ENCODE data around the gene POGZ.
"Not testable (repeated sequence)": the region's sequence is repeated elsewhere in the genome, so short reads cannot be mapped to it uniquely, and the experiment has no call there.

The POGZ gene

GRCh38 chr1:151443846-151444782 lies 15.2 kb downstream of the POGZ start:
- DNase-seq (ENCODE audit: low read depth) = peak; percentile 80
- no peak overlapping the region for H3K4me3 ChIP-seq (ENCODE audit: low read length)
- peak; percentile 91 for TF ChIP-seq CTCF (conservative IDR thresholded peaks at IDR 0.05; ENCODE audit: low read length)

GRCh38 chr1:151437396-151437795 lies 21.9 kb downstream of the POGZ start:
- not testable (repeated sequence) for H3K4me3 ChIP-seq (ENCODE audit: low read length); DNase-seq (ENCODE audit: low read depth)

GRCh38 chr1:151436985-151437384 lies 22.3 kb downstream of the POGZ start:
- no peak for TF ChIP-seq CTCF (conservative IDR thresholded peaks at IDR 0.05; ENCODE audit: low read length)
- DNase-seq (ENCODE audit: low read depth) = no peak
- H3K4me3 ChIP-seq (ENCODE audit: low read length) = no peak overlapping the region

GRCh38 chr1:151435174-151435573 lies 24.1 kb downstream of the POGZ start:
- TF ChIP-seq CTCF (conservative IDR thresholded peaks at IDR 0.05; ENCODE audit: low read length) = no peak
- peak; percentile 13 for DNase-seq (ENCODE audit: low read depth)
- no peak overlapping the region for H3K4me3 ChIP-seq (ENCODE audit: low read length)

- not testable (repeated sequence) for H3K4me3 ChIP-seq (ENCODE audit: low read length); DNase-seq (ENCODE audit: low read depth)
Observed at GRCh38 chr1:151433827-151434226, 25.5 kb downstream of the POGZ start.

GRCh38 chr1:151428068-151428467 lies 31.2 kb downstream of the POGZ start:
- H3K4me3 ChIP-seq (ENCODE audit: low read length) = no peak overlapping the region
- TF ChIP-seq CTCF (conservative IDR thresholded peaks at IDR 0.05; ENCODE audit: low read length) = no peak
- no peak for DNase-seq (ENCODE audit: low read depth)

GRCh38 chr1:151425103-151425502 lies 34.2 kb downstream of the POGZ start:
- TF ChIP-seq CTCF (conservative IDR thresholded peaks at IDR 0.05; ENCODE audit: low read length) = no peak
- no peak for DNase-seq (ENCODE audit: low read depth)
- H3K4me3 ChIP-seq (ENCODE audit: low read length) = no peak overlapping the region

GRCh38 chr1:151419819-151420218 lies 39.5 kb downstream of the POGZ start:
- H3K4me3 ChIP-seq (ENCODE audit: low read length) = no peak overlapping the region
- TF ChIP-seq CTCF (conservative IDR thresholded peaks at IDR 0.05; ENCODE audit: low read length) = no peak
- no peak for DNase-seq (ENCODE audit: low read depth)

All from AG10803 (cell line).